Mesenchymal stem cell (in vitro differentiated cells and primary cell): Measurements from ENCODE around the gene PPCS. TPM values are rescaled to one million over a fixed set of nuclear protein-coding genes. Genes with fewer than 3 reads are reported as not detected.

Experiments
- DNase-seq: peaks from one replicate; pipeline ENCODE4 v3.0.0-alpha.2; 2013
- H2AFZ ChIP-seq: one replicate; pipeline ENCODE4 v1.6.1; 2013; ENCODE audit warnings: low read depth, mild to moderate bottlenecking, control low read depth, inconsistent platforms, low read length, moderate library complexity
- H2AK5ac ChIP-seq: 2 replicates; pipeline ENCODE4 v1.6.1; 2013; ENCODE audit warnings: low read length, moderate library complexity, mild to moderate bottlenecking, inconsistent platforms; ENCODE audit not compliant: severe bottlenecking
- H2BK120ac ChIP-seq: one replicate; pipeline ENCODE4 v1.6.1; 2013; ENCODE audit warnings: low read depth, mild to moderate bottlenecking, inconsistent platforms, low read length, moderate library complexity
- H2BK12ac ChIP-seq, 2 experiments: one replicate each; pipeline ENCODE4 v1.6.1; 2013; ENCODE audit warnings: inconsistent platforms in 2 of 2, low read length in 2 of 2, mild to moderate bottlenecking in 2 of 2, moderate library complexity in 2 of 2, control low read depth in 1 of 2
- H2BK15ac ChIP-seq: one replicate; pipeline ENCODE4 v1.6.1; 2013; ENCODE audit warnings: mild to moderate bottlenecking, low read depth, inconsistent platforms; ENCODE audit not compliant: poor library complexity, severe bottlenecking
- H2BK5ac ChIP-seq: 2 replicates; pipeline ENCODE4 v1.6.1; 2013; ENCODE audit warnings: low read depth, mild to moderate bottlenecking, low read length, control low read depth, inconsistent platforms; ENCODE audit not compliant: poor library complexity, severe bottlenecking
- H3K14ac ChIP-seq, 2 experiments: one replicate each; pipeline ENCODE4 v1.6.1; 2013; ENCODE audit warnings: inconsistent platforms in 2 of 2, low read length in 2 of 2, control low read depth in 1 of 2, mild to moderate bottlenecking in 1 of 2, moderate library complexity in 1 of 2
- H3K18ac ChIP-seq, 2 experiments: one replicate each; pipeline ENCODE4 v1.6.1; 2013; ENCODE audit warnings: inconsistent platforms in 2 of 2, low read length in 2 of 2, control low read depth in 1 of 2, low read depth in 1 of 2, mild to moderate bottlenecking in 1 of 2
- H3K23ac ChIP-seq, 2 experiments: one replicate each; pipeline ENCODE4 v1.6.1; 2013; ENCODE audit warnings: inconsistent platforms in 2 of 2, low read length in 2 of 2, mild to moderate bottlenecking in 2 of 2, moderate library complexity in 2 of 2, control low read depth in 1 of 2
- H3K27ac ChIP-seq: 2 replicates; pipeline ENCODE4 v1.5.1; 2013; ENCODE audit warnings: mild to moderate bottlenecking, moderate library complexity, low read length, control low read depth, inconsistent platforms; ENCODE audit not compliant: poor library complexity, severe bottlenecking
- H3K27me3 ChIP-seq, 2 experiments: 2 replicates each; pipeline versions ENCODE4 v1.6.1 to v1.7.0; 2013; ENCODE audit warnings: low read length in 2 of 2, mild to moderate bottlenecking in 2 of 2, moderate library complexity in 2 of 2, control low read depth in 1 of 2, inconsistent platforms in 1 of 2; ENCODE audit not compliant: control insufficient read depth in 1 of 2, insufficient read depth in 1 of 2
- H3K36me3 ChIP-seq, 2 experiments: 2 replicates each; pipeline versions ENCODE4 v1.6.1 to v1.7.0; 2013; ENCODE audit warnings: low read length in 2 of 2, control low read depth in 1 of 2, inconsistent platforms in 1 of 2, low read depth in 1 of 2, mild to moderate bottlenecking in 1 of 2; ENCODE audit not compliant: insufficient read depth in 2 of 2, control insufficient read depth in 1 of 2
- H3K4ac ChIP-seq, 2 experiments: one replicate each; pipeline ENCODE4 v1.6.1; 2013; ENCODE audit warnings: inconsistent platforms in 2 of 2, low read length in 2 of 2, mild to moderate bottlenecking in 2 of 2, moderate library complexity in 2 of 2, control low read depth in 1 of 2, low read depth in 1 of 2
- H3K4me1 ChIP-seq: 2 replicates; pipeline ENCODE4 v1.6.1; 2013; ENCODE audit warnings: low read depth, low read length, control low read depth; ENCODE audit not compliant: control insufficient read depth, insufficient read depth
- H3K4me2 ChIP-seq: 2 replicates; pipeline ENCODE4 v1.6.1; 2013; ENCODE audit warnings: low read length, mild to moderate bottlenecking, inconsistent platforms; ENCODE audit not compliant: poor library complexity, severe bottlenecking
- H3K4me3 ChIP-seq, 2 experiments: 2 replicates each; pipeline versions ENCODE4 v1.5.1 to v1.7.0; 2013; ENCODE audit warnings: low read length in 2 of 2, mild to moderate bottlenecking in 2 of 2, control low read depth in 1 of 2, low read depth in 1 of 2; ENCODE audit not compliant: insufficient read depth in 1 of 2
- H3K79me1 ChIP-seq: replicated peaks from 2 replicates; pipeline ENCODE4 v1.6.1; 2013; ENCODE audit warnings: mild to moderate bottlenecking, control low read depth, low read length, inconsistent platforms; ENCODE audit not compliant: poor library complexity, severe bottlenecking
- H3K9ac ChIP-seq: 2 replicates; pipeline ENCODE4 v1.7.0; 2013; ENCODE audit warnings: mild to moderate bottlenecking, low read length, moderate library complexity
- H3K9me3 ChIP-seq: 2 replicates; pipeline ENCODE4 v1.7.0; 2013; ENCODE audit warnings: mild to moderate bottlenecking, low read length; ENCODE audit not compliant: control insufficient read depth
- H4K8ac ChIP-seq: one replicate; pipeline ENCODE4 v1.6.1; 2013; ENCODE audit warnings: inconsistent platforms, mild to moderate bottlenecking, low read length, moderate library complexity
- H4K91ac ChIP-seq: one replicate; pipeline ENCODE4 v1.6.1; 2013; ENCODE audit warnings: mild to moderate bottlenecking, low read length, inconsistent platforms
- WGBS: methylation state at CpG from one replicate; pipeline ENCODE4 v1.1.7; 2013; ENCODE audit warnings: mixed read lengths; 5-methylcytosine and 5-hydroxymethylcytosine counted together
- small RNA-seq: library from polyadenylated mRNA; stranded (forward); fragments of <200 nt; extraction: miRNeasy Mini kit (QIAGEN cat#:217004); gene quantifications from one replicate; pipeline ENCODE3, GENCODE V24; 2013; ENCODE audit warnings: low read depth

PPCS gene

DNA sequence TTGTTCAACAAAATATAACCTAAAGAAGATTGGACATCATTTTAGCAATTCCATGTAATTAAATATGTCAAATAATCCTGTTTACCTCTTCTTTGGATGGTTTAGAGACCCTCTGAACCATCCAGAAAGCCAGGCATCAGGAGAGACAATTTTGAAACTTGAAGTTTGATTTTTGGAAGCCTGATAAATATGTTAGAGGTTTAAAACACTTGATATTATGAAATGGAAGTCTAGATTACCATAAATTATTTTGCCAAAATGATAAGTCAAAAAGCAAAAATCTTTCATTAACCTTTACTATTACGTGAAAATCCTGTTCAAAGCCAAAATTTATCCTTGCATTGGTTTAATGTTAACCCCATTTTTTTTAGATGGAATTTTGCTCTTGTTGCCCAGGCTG, 50.2 kb downstream of the PPCS start:
- no peak overlapping the region for H2BK15ac ChIP-seq
- no peak overlapping the region for H3K4me2 ChIP-seq
- H2AK5ac ChIP-seq: no peak overlapping the region
- no peak overlapping the region for H3K27ac ChIP-seq
- no peak overlapping the region for H3K4ac ChIP-seq
- no peak overlapping the region for H3K4me3 ChIP-seq
- no peaks in the 10 kb centered on the region for H3K27me3 ChIP-seq
- H3K9me3 ChIP-seq: peaks cover 74% of the 10 kb centered on the region
- H3K23ac ChIP-seq: no peak overlapping the region
- H3K4me1 ChIP-seq: no peaks in the 10 kb centered on the region
- peaks cover 0 to 4% of the 10 kb centered on the region in 2 experiments for H3K36me3 ChIP-seq
- H4K8ac ChIP-seq: no peak overlapping the region
- H3K79me1 ChIP-seq: no peaks in the 10 kb centered on the region
- no peak overlapping the region for H2BK120ac ChIP-seq
- H2AFZ ChIP-seq: no peak overlapping the region
- WGBS: 64% methylated on average over 1 of the region's 1 CpG
- H3K9ac ChIP-seq: no peak overlapping the region
- no peak overlapping the region for H2BK5ac ChIP-seq
- H3K18ac ChIP-seq: no peak overlapping the region
- H3K14ac ChIP-seq: no peak overlapping the region
- no peak for DNase-seq
- no peak overlapping the region for H4K91ac ChIP-seq
- no peak overlapping the region for H2BK12ac ChIP-seq

Small RNA genes within 50 kb of the gene (small RNA-seq; reads per million reads assigned to genes)
- not detected for gene TMSB4XP1
